Endothelial cell of umbilical vein (primary cell): ENCODE measurements around the gene TTC29.

Experiments used
- EZH2 ChIP-seq: IDR thresholded peaks from 2 replicates; pipeline ENCODE4 v1.6.1; 2012; ENCODE audit warnings: borderline replicate concordance, low read depth, mild to moderate bottlenecking, moderate library complexity, low read length, inconsistent platforms; ENCODE audit not compliant: severe bottlenecking
- FOS ChIP-seq: IDR thresholded peaks from 2 replicates; pipeline ENCODE4 v1.6.1; 2011; ENCODE audit warnings: mild to moderate bottlenecking, low read length, moderate library complexity, borderline replicate concordance; ENCODE audit not compliant: insufficient read depth
- JUN ChIP-seq: IDR thresholded peaks from 2 replicates; pipeline ENCODE4 v1.6.1; 2011; ENCODE audit warnings: borderline replicate concordance, low read depth; ENCODE audit not compliant: insufficient read length, insufficient read depth
- MYC ChIP-seq: IDR thresholded peaks from one replicate; pipeline ENCODE4 v1.6.1; 2011; ENCODE audit warnings: mild to moderate bottlenecking, low read depth, low read length
- POLR2A ChIP-seq: IDR thresholded peaks from 2 replicates; pipeline ENCODE4 v1.6.1; 2012; ENCODE audit warnings: low read depth, mild to moderate bottlenecking, control low read depth, low read length
- POLR2AphosphoS5 ChIP-seq: IDR thresholded peaks from 2 replicates; pipeline ENCODE4 v1.6.1; 2012; ENCODE audit warnings: low read depth, mild to moderate bottlenecking, control low read depth, low read length, moderate library complexity; ENCODE audit not compliant: insufficient read depth
- TF ChIP-seq, protein P1 (sequence below), 2 donors: IDR thresholded peaks; 1 replicate in 1 of 2; 2 replicates in 1 of 2; pipeline ENCODE4 v1.5.1; 2011; ENCODE audit warnings: low read length in 2 of 2, mild to moderate bottlenecking in 2 of 2, moderate library complexity in 2 of 2, control low read depth in 1 of 2, inconsistent platforms in 1 of 2, low read depth in 1 of 2; ENCODE audit not compliant: insufficient read depth in 1 of 2; ENCODE audit errors: extremely low read depth in 1 of 2
- TF ChIP-seq, protein P2 (sequence below): IDR thresholded peaks from 2 replicates; pipeline ENCODE4 v1.6.1; 2011; ENCODE audit not compliant: insufficient read depth, insufficient read length

DNA sequence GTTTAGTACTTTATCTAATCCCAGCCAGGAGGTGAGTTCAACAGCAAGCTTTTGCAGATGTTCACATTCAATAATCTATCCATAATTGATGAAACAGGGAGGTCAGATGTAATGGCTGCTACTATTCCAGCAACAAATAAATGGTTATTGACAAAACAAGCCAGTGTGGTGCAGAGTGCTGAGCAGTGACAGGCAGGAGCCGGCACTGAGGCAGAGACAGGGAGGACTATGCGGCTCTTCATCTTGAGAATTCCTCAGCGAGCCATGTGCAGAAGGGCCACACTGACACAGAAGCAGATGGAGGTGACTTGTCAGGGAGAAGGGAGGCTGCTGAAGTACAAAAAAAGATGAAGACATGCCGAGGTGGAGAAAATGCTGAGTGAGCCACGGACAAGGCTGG is 98.3 kb downstream of the TTC29 start:
- TF ChIP-seq, protein P1, sequence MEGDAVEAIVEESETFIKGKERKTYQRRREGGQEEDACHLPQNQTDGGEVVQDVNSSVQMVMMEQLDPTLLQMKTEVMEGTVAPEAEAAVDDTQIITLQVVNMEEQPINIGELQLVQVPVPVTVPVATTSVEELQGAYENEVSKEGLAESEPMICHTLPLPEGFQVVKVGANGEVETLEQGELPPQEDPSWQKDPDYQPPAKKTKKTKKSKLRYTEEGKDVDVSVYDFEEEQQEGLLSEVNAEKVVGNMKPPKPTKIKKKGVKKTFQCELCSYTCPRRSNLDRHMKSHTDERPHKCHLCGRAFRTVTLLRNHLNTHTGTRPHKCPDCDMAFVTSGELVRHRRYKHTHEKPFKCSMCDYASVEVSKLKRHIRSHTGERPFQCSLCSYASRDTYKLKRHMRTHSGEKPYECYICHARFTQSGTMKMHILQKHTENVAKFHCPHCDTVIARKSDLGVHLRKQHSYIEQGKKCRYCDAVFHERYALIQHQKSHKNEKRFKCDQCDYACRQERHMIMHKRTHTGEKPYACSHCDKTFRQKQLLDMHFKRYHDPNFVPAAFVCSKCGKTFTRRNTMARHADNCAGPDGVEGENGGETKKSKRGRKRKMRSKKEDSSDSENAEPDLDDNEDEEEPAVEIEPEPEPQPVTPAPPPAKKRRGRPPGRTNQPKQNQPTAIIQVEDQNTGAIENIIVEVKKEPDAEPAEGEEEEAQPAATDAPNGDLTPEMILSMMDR (IDR thresholded peaks at IDR 0.05; ENCODE audit: extremely low read depth in 1 of 2, insufficient read depth in 1 of 2, low read depth in 1 of 2, low read length in 2 of 2) = no peak
- TF ChIP-seq EZH2 = no peak
- TF ChIP-seq POLR2A = no peak
- TF ChIP-seq POLR2AphosphoS5 = no peak
- no peak for TF ChIP-seq MYC
- no peak for TF ChIP-seq JUN
- no peak for TF ChIP-seq FOS
- TF ChIP-seq, protein P2, sequence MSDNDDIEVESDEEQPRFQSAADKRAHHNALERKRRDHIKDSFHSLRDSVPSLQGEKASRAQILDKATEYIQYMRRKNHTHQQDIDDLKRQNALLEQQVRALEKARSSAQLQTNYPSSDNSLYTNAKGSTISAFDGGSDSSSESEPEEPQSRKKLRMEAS = no peak
